ENCODE results near the gene PNMT.

Gene PNMT, protein sequence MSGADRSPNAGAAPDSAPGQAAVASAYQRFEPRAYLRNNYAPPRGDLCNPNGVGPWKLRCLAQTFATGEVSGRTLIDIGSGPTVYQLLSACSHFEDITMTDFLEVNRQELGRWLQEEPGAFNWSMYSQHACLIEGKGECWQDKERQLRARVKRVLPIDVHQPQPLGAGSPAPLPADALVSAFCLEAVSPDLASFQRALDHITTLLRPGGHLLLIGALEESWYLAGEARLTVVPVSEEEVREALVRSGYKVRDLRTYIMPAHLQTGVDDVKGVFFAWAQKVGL

GRCh38 chr17:39667945-39668924 lies at the start of gene PNMT:
Gene PNMT (plus strand): TSS chr17:39668453. CDS start chr17:39668476, 23 bp downstream.
- Mint-ChIP-seq H3K9me3 (no peaks in the 10 kb centered on the region), H3K4me3 (peak within 1 kb of the TSS; percentile 69), H3K27me3 (peaks cover 40% of the 10 kb centered on the region), H3K36me3 (no peaks in the 10 kb centered on the region), H3K4me1 (peaks cover 53% of the 10 kb centered on the region), H3K27ac (peak within 1 kb of the TSS; percentile 73)
- peak; percentile 67 for ATAC-seq

DNA sequence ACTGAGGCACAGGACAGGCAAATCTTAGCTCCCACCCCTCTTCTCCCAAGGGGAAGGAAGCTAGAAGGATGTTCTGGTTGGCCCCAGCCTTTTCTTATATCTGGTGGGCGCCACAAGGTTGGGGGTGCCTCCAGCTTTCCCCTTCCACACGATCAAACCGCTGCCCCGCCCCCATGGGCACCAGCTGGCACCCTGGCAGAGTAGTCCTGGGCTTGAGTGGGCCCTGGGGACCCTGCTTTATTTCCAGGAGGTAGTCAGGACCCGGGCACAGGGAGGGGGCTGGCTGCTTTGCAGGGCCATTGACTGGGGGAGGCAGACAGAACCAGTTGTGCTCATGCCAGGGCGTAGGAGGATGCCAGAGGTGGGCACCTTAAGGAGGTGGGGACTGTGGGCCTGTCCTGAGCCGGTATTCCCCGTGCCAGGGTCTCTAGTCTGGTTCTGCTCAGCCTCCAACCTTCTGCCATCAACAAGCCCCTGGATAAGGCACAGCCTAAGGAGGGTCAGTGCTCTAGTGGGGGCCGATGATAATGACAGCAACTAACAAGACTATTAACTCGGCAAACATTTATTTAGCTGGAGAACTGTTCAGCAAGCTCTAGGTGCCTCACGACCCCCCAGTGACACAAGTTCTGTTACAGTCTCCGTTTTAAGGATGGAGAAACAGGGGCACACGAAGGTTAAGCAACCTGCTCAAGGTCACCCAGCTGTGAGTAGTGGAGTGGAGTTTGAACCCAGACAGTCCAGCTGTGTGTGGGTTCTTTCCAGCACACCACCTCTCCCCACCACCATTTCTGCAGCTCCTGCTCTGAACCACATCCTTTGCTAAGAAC lies 49.1 kb upstream of the PNMT start:
- peaks cover 16% of the 10 kb centered on the region for H3K27me3 Mint-ChIP-seq
- H3K9me3 Mint-ChIP-seq, result no peaks in the 10 kb centered on the region
- H3K27ac Mint-ChIP-seq, result no peak overlapping the region
- no peaks in the 10 kb centered on the region for H3K36me3 Mint-ChIP-seq
- ATAC-seq, result no peak
- peaks cover 51% of the 10 kb centered on the region for H3K4me1 Mint-ChIP-seq
- H3K4me3 Mint-ChIP-seq, result no peak overlapping the region

GRCh38 chr17:39619786-39620101 lies 48.5 kb upstream of the PNMT start:
- Mint-ChIP-seq H3K9me3 (no peaks in the 10 kb centered on the region), H3K36me3 (no peaks in the 10 kb centered on the region), H3K27ac (no peak overlapping the region), H3K4me3 (no peak overlapping the region), H3K4me1 (peaks cover 48% of the 10 kb centered on the region), H3K27me3 (peaks cover 14% of the 10 kb centered on the region)
- ATAC-seq, result no peak

DNA sequence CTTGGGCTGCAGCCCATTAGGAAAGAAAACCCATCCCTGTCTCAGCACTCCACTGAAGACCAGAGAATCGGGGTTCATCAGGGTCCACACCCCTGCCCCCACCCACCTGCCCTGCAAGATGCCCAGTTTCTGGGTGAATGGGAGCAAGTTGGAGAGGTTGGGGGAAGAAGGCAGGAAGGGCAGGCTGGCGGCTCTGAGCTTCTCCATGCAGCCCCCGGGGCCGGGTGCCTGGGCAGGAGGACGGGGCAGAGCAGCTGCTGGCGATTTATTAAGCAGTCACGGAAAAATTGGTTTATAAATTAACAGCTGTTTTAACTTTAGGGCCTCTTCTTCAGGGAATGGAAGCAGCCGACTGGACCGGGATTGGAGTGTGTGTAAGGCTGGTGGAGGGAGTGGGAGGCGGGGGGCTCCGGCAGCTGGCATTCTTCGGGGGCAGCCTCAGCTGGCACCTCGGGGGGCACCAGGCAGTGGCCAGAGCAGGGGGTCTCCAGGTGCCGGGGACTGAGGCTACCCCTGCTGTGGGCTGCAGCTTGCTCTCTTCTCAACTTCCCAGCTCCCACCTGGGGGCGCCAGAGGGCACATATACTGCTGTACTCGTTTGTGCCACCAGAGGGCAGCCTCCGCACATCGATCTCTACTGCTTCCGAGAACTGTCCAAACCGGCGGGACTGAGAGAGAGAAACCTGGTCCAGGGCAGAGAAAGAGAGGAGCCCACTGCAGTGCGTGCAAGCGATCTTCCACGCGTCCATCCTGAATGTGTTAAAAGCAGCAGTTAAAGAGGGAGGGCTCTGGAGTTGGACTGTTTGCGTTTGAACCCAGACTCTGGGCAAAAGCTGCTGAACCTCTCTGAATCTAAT lies 46.5 kb upstream of the PNMT start:
- ATAC-seq, result peak; percentile 83
- Mint-ChIP-seq H3K4me1 (peaks cover 49% of the 10 kb centered on the region), H3K9me3 (no peaks in the 10 kb centered on the region), H3K27me3 (peaks cover 23% of the 10 kb centered on the region), H3K27ac (peak overlapping the region; percentile 85), H3K4me3 (peak overlapping the region; percentile 77), H3K36me3 (no peaks in the 10 kb centered on the region)

GRCh38 chr17:39622380-39623006 lies 45.8 kb upstream of the PNMT start:
- H3K9me3 Mint-ChIP-seq, result no peaks in the 10 kb centered on the region
- peaks cover 29% of the 10 kb centered on the region for H3K27me3 Mint-ChIP-seq
- peaks cover 45% of the 10 kb centered on the region for H3K4me1 Mint-ChIP-seq
- peak overlapping the region; percentile 77 for H3K4me3 Mint-ChIP-seq
- H3K27ac Mint-ChIP-seq, result peak overlapping the region; percentile 85
- no peaks in the 10 kb centered on the region for H3K36me3 Mint-ChIP-seq
- peak; percentile 70 for ATAC-seq

DNA sequence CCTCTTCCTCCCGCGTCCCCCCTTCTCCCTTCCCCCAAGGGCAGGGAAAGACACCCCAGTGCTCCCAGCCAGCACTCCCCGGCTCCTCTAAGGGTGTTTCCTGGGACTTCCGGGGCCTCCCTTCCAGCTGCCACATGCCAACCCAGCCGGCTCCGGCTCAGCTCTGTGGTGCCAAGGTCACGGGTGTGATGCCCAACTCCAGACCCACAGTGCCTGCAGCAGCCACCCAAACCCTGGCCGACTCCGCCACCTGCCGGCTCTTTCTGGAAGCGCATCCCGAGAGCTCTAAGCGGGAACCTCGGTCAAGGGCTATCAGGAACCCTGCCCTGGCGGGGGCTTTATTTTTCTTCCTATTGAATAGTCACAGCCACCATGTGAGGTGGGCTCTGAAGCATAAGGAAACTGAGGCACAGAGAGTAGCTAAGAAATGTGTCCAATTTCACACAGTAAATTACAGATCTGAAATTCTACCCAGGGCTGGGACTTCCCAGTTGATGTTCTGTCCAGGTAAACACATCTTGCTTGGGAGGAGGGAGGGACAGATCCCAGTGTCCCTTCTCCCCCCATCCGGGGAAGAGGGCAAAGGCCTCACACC lies 44.8 kb upstream of the PNMT start:
- Mint-ChIP-seq H3K36me3 (no peaks in the 10 kb centered on the region), H3K4me3 (peak overlapping the region; percentile 32), H3K27me3 (peaks cover 38% of the 10 kb centered on the region), H3K27ac (peak overlapping the region; percentile 25), H3K4me1 (peaks cover 41% of the 10 kb centered on the region), H3K9me3 (no peaks in the 10 kb centered on the region)
- ATAC-seq, result peak; percentile 63

GRCh38 chr17:39624313-39624712 lies 43.9 kb upstream of the PNMT start:
- ATAC-seq, result no peak
- no peak overlapping the region for H3K27ac Mint-ChIP-seq
- H3K4me1 Mint-ChIP-seq, result peaks cover 35% of the 10 kb centered on the region
- H3K9me3 Mint-ChIP-seq, result no peaks in the 10 kb centered on the region
- H3K4me3 Mint-ChIP-seq, result no peak overlapping the region
- H3K27me3 Mint-ChIP-seq, result peaks cover 46% of the 10 kb centered on the region
- no peaks in the 10 kb centered on the region for H3K36me3 Mint-ChIP-seq

- Mint-ChIP-seq H3K36me3 (no peaks in the 10 kb centered on the region), H3K4me3 (no peak overlapping the region), H3K27me3 (peaks cover 46% of the 10 kb centered on the region), H3K4me1 (peaks cover 35% of the 10 kb centered on the region), H3K27ac (no peak overlapping the region), H3K9me3 (no peaks in the 10 kb centered on the region)
- ATAC-seq, result no peak
Observed at GRCh38 chr17:39625198-39625785, 43.0 kb upstream of the PNMT start.

- Mint-ChIP-seq H3K4me1 (peaks cover 35% of the 10 kb centered on the region), H3K27me3 (peaks cover 57% of the 10 kb centered on the region), H3K36me3 (no peaks in the 10 kb centered on the region), H3K9me3 (no peaks in the 10 kb centered on the region), H3K27ac (no peak within 1 kb of the TSS), H3K4me3 (peak within 1 kb of the TSS; percentile 68)
- no peak for ATAC-seq
Observed at GRCh38 chr17:39626171-39627046, 41.8 kb upstream of the PNMT start, which contains the start of gene PPP1R1B. Gene PPP1R1B (plus strand): TSS chr17:39626952. CDS start chr17:39627393, 441 bp downstream.

GRCh38 chr17:39627047-39627711 lies 41.1 kb upstream of the PNMT start:
- H3K4me3 Mint-ChIP-seq, result peak overlapping the region; percentile 68
- ATAC-seq, result no peak
- no peaks in the 10 kb centered on the region for H3K36me3 Mint-ChIP-seq
- H3K9me3 Mint-ChIP-seq, result no peaks in the 10 kb centered on the region
- peaks cover 65% of the 10 kb centered on the region for H3K27me3 Mint-ChIP-seq
- H3K4me1 Mint-ChIP-seq, result peaks cover 28% of the 10 kb centered on the region
- no peak overlapping the region for H3K27ac Mint-ChIP-seq

GRCh38 chr17:39627712-39628516 lies 40.3 kb upstream of the PNMT start:
- Mint-ChIP-seq H3K4me1 (peaks cover 21% of the 10 kb centered on the region), H3K36me3 (no peaks in the 10 kb centered on the region), H3K9me3 (no peaks in the 10 kb centered on the region), H3K27me3 (peaks cover 67% of the 10 kb centered on the region), H3K4me3 (no peak overlapping the region), H3K27ac (no peak overlapping the region)
- ATAC-seq, result no peak

Measured in stimulated activated memory B cell treated with anti-CD40 and anti-IgM and Interleukin-4, amounts not matched to agents 10 μg/mL and 1 μg/mL and 100 μg/mL, for 72 hours (primary cell).